ENCODE measurements around the gene VEGFA.

The VEGFA gene

GRCh38 chr6:43763812-43764522 is 6.0 kb upstream of the VEGFA start:
- no peak for TF ChIP-seq FOXP2 (optimal IDR thresholded peaks at IDR 0.05; ENCODE audit: borderline replicate concordance, extremely low read depth, extremely low read length, insufficient read depth)
- no peak for TF ChIP-seq REST (IDR thresholded peaks at IDR 0.05; ENCODE audit: insufficient read depth in 1 of 2, low read depth in 2 of 2, low read length in 2 of 2)
- TF ChIP-seq POLR2AphosphoS5 (IDR thresholded peaks at IDR 0.05; ENCODE audit: low read depth, low read length): no peak
- no peak for TF ChIP-seq TAF1 (IDR thresholded peaks at IDR 0.05; ENCODE audit: borderline replicate concordance, insufficient read depth, low read length)
- TF ChIP-seq SIN3A (IDR thresholded peaks at IDR 0.05; ENCODE audit: borderline replicate concordance, insufficient read depth, low read length): no peak

DNA sequence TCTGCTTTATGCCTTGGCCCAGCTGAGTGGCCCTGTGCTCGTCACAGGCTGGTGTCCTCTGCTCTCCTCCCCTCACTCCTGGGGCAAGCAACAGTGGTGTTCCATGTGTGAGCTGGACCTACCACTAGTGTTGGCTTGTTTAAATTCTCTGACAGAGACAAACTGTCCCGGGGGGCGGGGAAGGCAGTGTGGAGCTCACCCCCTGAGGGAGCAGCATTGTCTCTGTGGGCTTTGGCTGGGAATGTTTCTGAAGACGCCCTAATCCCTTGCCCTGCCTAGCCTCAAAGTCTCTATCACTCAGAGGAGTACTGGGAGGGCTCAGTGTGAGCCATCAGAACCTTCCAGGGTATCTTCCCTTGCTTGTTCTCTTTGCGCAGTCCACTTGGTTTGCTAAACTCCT is 5.2 kb upstream of the VEGFA start:
- TF ChIP-seq REST (IDR thresholded peaks at IDR 0.05; ENCODE audit: insufficient read depth in 1 of 2, low read depth in 2 of 2, low read length in 2 of 2) (no peak), POLR2AphosphoS5 (IDR thresholded peaks at IDR 0.05; ENCODE audit: low read depth, low read length) (no peak), SIN3A (IDR thresholded peaks at IDR 0.05; ENCODE audit: borderline replicate concordance, insufficient read depth, low read length) (no peak), TAF1 (IDR thresholded peaks at IDR 0.05; ENCODE audit: borderline replicate concordance, insufficient read depth, low read length) (no peak), FOXP2 (optimal IDR thresholded peaks at IDR 0.05; ENCODE audit: borderline replicate concordance, extremely low read depth, extremely low read length, insufficient read depth) (no peak)

GRCh38 chr6:43765776-43766499 is 4.1 kb upstream of the VEGFA start:
- TF ChIP-seq TAF1 (IDR thresholded peaks at IDR 0.05; ENCODE audit: borderline replicate concordance, insufficient read depth, low read length) (no peak), POLR2AphosphoS5 (IDR thresholded peaks at IDR 0.05; ENCODE audit: low read depth, low read length) (no peak), FOXP2 (optimal IDR thresholded peaks at IDR 0.05; ENCODE audit: borderline replicate concordance, extremely low read depth, extremely low read length, insufficient read depth) (no peak), REST (IDR thresholded peaks at IDR 0.05; ENCODE audit: insufficient read depth in 1 of 2, low read depth in 2 of 2, low read length in 2 of 2) (no peak), SIN3A (IDR thresholded peaks at IDR 0.05; ENCODE audit: borderline replicate concordance, insufficient read depth, low read length) (no peak)

GRCh38 chr6:43766500-43766853 is 3.5 kb upstream of the VEGFA start:
- no peak for TF ChIP-seq TAF1 (IDR thresholded peaks at IDR 0.05; ENCODE audit: borderline replicate concordance, insufficient read depth, low read length)
- TF ChIP-seq REST (IDR thresholded peaks at IDR 0.05; ENCODE audit: insufficient read depth in 1 of 2, low read depth in 2 of 2, low read length in 2 of 2): no peak
- no peak for TF ChIP-seq SIN3A (IDR thresholded peaks at IDR 0.05; ENCODE audit: borderline replicate concordance, insufficient read depth, low read length)
- no peak for TF ChIP-seq FOXP2 (optimal IDR thresholded peaks at IDR 0.05; ENCODE audit: borderline replicate concordance, extremely low read depth, extremely low read length, insufficient read depth)
- TF ChIP-seq POLR2AphosphoS5 (IDR thresholded peaks at IDR 0.05; ENCODE audit: low read depth, low read length): no peak

Data from PFSK-1 (cell line).